K562 (cell line): ENCODE data around the gene PMVK. TPM values are rescaled to one million over a fixed set of nuclear protein-coding genes. Genes with fewer than 3 reads are reported as not detected.
A peak's percentile ranks its signal among the peaks of the same experiment; 100 is the strongest.

ENCODE experiments used
- CBX3 ChIP-seq, 2 experiments: IDR thresholded peaks; 1 replicate in 1 of 2; 2 replicates in 1 of 2; pipeline ENCODE4 v1.6.1; 2012; ENCODE audit warnings: inconsistent platforms in 2 of 2, low read length in 2 of 2, borderline replicate concordance in 1 of 2, control low read depth in 1 of 2
- E2F4 ChIP-seq: sonication (generic); formaldehyde crosslinking; IDR thresholded peaks from 2 replicates; pipeline ENCODE4 v1.8.0; 2022; ENCODE audit warnings: mild to moderate bottlenecking, low read depth, missing genetic modification reagents
- MECOM ChIP-seq: fragments of 250-450 bp; sonication (Bioruptor Pico); IDR thresholded peaks from 2 replicates; pipeline ENCODE4 v1.8.0; 2022; ENCODE audit warnings: inconsistent platforms
- NCOA4 ChIP-seq: fragments of 450-650 bp; IDR thresholded peaks from 2 replicates; pipeline ENCODE4 v1.6.1; 2018; ENCODE audit warnings: mild to moderate bottlenecking; ENCODE audit not compliant: partially characterized antibody
- NFYB ChIP-seq: IDR thresholded peaks from 2 replicates; pipeline ENCODE4 v1.6.1; 2011; ENCODE audit warnings: mild to moderate bottlenecking, moderate library complexity; ENCODE audit not compliant: insufficient read length; ENCODE audit errors: extremely low read depth
- NR2C2 ChIP-seq, 2 experiments: fragments of 200-800 bp in 1 of 2; sonication (Bioruptor generic) in 1 of 2; sonication (generic) in 1 of 2; formaldehyde crosslinking in 1 of 2; IDR thresholded peaks; 2 replicates each; pipeline versions ENCODE4 v1.6.1 to v1.8.0; 2016 to 2022; ENCODE audit warnings: mild to moderate bottlenecking in 1 of 2, missing compliant biosample characterization in 1 of 2, missing genetic modification characterization in 1 of 2, missing genetic modification reagents in 1 of 2
- NR4A1 ChIP-seq, 2 experiments: fragments of 250-450 bp in 1 of 2; fragments of 450-650 bp in 1 of 2; sonication (Bioruptor Pico) in 1 of 2; IDR thresholded peaks; 2 replicates each; pipeline versions ENCODE4 v1.4.0 to v1.6.1; 2016 to 2020; ENCODE audit warnings: mild to moderate bottlenecking in 2 of 2, missing compliant biosample characterization in 1 of 2, missing genetic modification characterization in 1 of 2, moderate library complexity in 1 of 2
- SNRNP70 ChIP-seq: fragments of 200-400 bp; formaldehyde crosslinking; optimal IDR thresholded peaks from 2 replicates; pipeline ENCODE3; 2017; ENCODE audit warnings: low read depth, low read length
- STAT6 ChIP-seq: sonication (generic); formaldehyde crosslinking; IDR thresholded peaks from 2 replicates; pipeline ENCODE4 v1.8.1; 2023; ENCODE audit warnings: mild to moderate bottlenecking, missing genetic modification reagents
- TCF7 ChIP-seq: sonication (generic); IDR thresholded peaks from 2 replicates; pipeline ENCODE4 v1.6.1; 2016; ENCODE audit warnings: antibody characterized with exemption, borderline replicate concordance
- XRCC3 ChIP-seq: fragments of 450-650 bp; IDR thresholded peaks from 2 replicates; pipeline ENCODE4 v1.6.1; 2017; ENCODE audit warnings: mild to moderate bottlenecking, moderate library complexity
- ZNF134 ChIP-seq: fragments of 250-450 bp; sonication (Bioruptor Pico); conservative IDR thresholded peaks from 2 replicates; pipeline ENCODE4 v1.4.0; 2020
- ZNF174 ChIP-seq: fragments of 250-450 bp; sonication (Bioruptor Pico); IDR thresholded peaks from 2 replicates; pipeline ENCODE4 v1.4.0; 2020; ENCODE audit warnings: mild to moderate bottlenecking
- ZNF263 ChIP-seq: sonication (generic); formaldehyde crosslinking; IDR thresholded peaks from 2 replicates; pipeline ENCODE4 v1.8.0; 2022; ENCODE audit warnings: mild to moderate bottlenecking, missing genetic modification reagents, borderline replicate concordance
- ZNF316 ChIP-seq: fragments of 450-650 bp; IDR thresholded peaks from 2 replicates; pipeline ENCODE4 v1.6.1; 2016
- ZZZ3 ChIP-seq: fragments of 450-650 bp; IDR thresholded peaks from 2 replicates; pipeline ENCODE4 v1.6.1; 2016; ENCODE audit warnings: antibody characterized with exemption, mild to moderate bottlenecking, moderate library complexity
- polyA plus RNA-seq, 8 experiments: library from polyadenylated mRNA; depleted of rRNA in 4 of 8; stranded (reverse) in 5 of 8; unstranded in 3 of 8; fragments of >200 nt; fragmentation: Nextera tagmentation in 2 of 8; fragmentation: Illumina TruSeq in 1 of 8; extraction: Ambion mirVana in 2 of 8; extraction: Trizol in 1 of 8; gene quantifications; 2 replicates each; pipeline versions ENCODE4 v1.2.1 to v1.2.3, GENCODE V29; 2011 to 2014; ENCODE audit warnings: inconsistent platforms in 1 of 8, missing spikeins in 1 of 8
- total RNA-seq, 7 experiments: library from RNA; depleted of rRNA in 6 of 7; stranded (reverse); fragments of >200 nt in 6 of 7; fragmentation: Illumina TruSeq in 2 of 7; extraction: Trizol in 2 of 7; gene quantifications; 2 replicates each; pipeline versions ENCODE4 v1.2.1 to v1.2.3, GENCODE V29; 2011 to 2021; ENCODE audit warnings: low replicate concordance in 1 of 7
- TF ChIP-seq, protein P1 (sequence below): fragments of 150-350 bp; IDR thresholded peaks from 2 replicates; pipeline ENCODE4 v1.6.1; 2014; ENCODE audit warnings: low read depth, mild to moderate bottlenecking, low read length, borderline replicate concordance
- TF ChIP-seq, protein P2 (sequence below): fragments of 450-650 bp; formaldehyde crosslinking; IDR thresholded peaks from 2 replicates; pipeline ENCODE4 v1.4.0; 2020; ENCODE audit warnings: mild to moderate bottlenecking, moderate library complexity

Gene PMVK
- total and polyA plus RNA-seq, 9 of the 15 experiments (the other 6 are each of a cell fraction or from before 2014, with no cell fraction given): 1.1 to 15.3 (median 6.3) TPM

- TF ChIP-seq MECOM (CRISPR knock-in tag) (no peak), ZNF316 (no peak), NFYB (no peak), NR4A1 (CRISPR knock-in tag; IDR thresholded peaks at IDR 0.05) (no peak), NR4A1 (tag; IDR thresholded peaks at IDR 0.05) (no peak), SNRNP70 (no peak), XRCC3 (no peak), E2F4 (CRISPR knock-in tag) (no peak), ZNF174 (CRISPR knock-in tag) (no peak), CBX3 (IDR thresholded peaks at IDR 0.05; ENCODE audit: borderline replicate concordance in 1 of 2, low read length in 2 of 2) (no peak), ZNF134 (no peak), NR2C2 (CRISPR knock-in tag; IDR thresholded peaks at IDR 0.05) (no peak), NR2C2 (tag; IDR thresholded peaks at IDR 0.05) (peak; percentile 57), TCF7 (no peak; the same call in 1 of the 2 replicates), STAT6 (CRISPR knock-in tag) (no peak), ZNF263 (CRISPR knock-in tag) (no peak), ZZZ3 (no peak), NCOA4 (no peak)
- TF ChIP-seq, protein P1, sequence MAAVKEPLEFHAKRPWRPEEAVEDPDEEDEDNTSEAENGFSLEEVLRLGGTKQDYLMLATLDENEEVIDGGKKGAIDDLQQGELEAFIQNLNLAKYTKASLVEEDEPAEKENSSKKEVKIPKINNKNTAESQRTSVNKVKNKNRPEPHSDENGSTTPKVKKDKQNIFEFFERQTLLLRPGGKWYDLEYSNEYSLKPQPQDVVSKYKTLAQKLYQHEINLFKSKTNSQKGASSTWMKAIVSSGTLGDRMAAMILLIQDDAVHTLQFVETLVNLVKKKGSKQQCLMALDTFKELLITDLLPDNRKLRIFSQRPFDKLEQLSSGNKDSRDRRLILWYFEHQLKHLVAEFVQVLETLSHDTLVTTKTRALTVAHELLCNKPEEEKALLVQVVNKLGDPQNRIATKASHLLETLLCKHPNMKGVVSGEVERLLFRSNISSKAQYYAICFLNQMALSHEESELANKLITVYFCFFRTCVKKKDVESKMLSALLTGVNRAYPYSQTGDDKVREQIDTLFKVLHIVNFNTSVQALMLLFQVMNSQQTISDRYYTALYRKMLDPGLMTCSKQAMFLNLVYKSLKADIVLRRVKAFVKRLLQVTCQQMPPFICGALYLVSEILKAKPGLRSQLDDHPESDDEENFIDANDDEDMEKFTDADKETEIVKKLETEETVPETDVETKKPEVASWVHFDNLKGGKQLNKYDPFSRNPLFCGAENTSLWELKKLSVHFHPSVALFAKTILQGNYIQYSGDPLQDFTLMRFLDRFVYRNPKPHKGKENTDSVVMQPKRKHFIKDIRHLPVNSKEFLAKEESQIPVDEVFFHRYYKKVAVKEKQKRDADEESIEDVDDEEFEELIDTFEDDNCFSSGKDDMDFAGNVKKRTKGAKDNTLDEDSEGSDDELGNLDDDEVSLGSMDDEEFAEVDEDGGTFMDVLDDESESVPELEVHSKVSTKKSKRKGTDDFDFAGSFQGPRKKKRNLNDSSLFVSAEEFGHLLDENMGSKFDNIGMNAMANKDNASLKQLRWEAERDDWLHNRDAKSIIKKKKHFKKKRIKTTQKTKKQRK: no peak
- TF ChIP-seq, protein P2, sequence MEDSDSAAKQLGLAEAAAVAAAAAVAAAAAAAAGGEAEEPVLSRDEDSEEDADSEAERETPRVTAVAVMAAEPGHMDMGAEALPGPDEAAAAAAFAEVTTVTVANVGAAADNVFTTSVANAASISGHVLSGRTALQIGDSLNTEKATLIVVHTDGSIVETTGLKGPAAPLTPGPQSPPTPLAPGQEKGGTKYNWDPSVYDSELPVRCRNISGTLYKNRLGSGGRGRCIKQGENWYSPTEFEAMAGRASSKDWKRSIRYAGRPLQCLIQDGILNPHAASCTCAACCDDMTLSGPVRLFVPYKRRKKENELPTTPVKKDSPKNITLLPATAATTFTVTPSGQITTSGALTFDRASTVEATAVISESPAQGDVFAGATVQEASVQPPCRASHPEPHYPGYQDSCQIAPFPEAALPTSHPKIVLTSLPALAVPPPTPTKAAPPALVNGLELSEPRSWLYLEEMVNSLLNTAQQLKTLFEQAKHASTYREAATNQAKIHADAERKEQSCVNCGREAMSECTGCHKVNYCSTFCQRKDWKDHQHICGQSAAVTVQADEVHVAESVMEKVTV (CRISPR knock-in tag): 0 out of 2 replicates have a peak, but pooled peaks have one; percentile 21
These were observed 817 bp upstream of the PMVK start (continued) for GRCh38 chr1:154937085-154937987.
